GM23248 (cell line): Measurements from ENCODE around the gene NKAIN2. TPM values are rescaled to one million over a fixed set of nuclear protein-coding genes. Genes with fewer than 3 reads are reported as not detected.
"Not testable (repeated sequence)": the region's sequence is repeated elsewhere in the genome, so short reads cannot be mapped to it uniquely, and the experiment has no call there.

Experiments
- DNase-seq: peaks from one replicate; pipeline ENCODE4 v3.0.0-alpha.2; 2015
- H2AFZ ChIP-seq: fragments of 200-600 bp; sonication (generic); 2 replicates; pipeline ENCODE4 v1.6.1; 2016; ENCODE audit warnings: antibody characterized with exemption
- H3F3A ChIP-seq: fragments of 200-600 bp; sonication (generic); 2 replicates; pipeline ENCODE4 v1.6.1; 2016; ENCODE audit warnings: mild to moderate bottlenecking, antibody characterized with exemption, mixed run types; ENCODE audit not compliant: insufficient read depth
- H3K27ac ChIP-seq: fragments of 200-600 bp; sonication (generic); 2 replicates; pipeline ENCODE4 v1.5.1; 2016; ENCODE audit warnings: mild to moderate bottlenecking
- H3K27me3 ChIP-seq: fragments of 200-600 bp; sonication (generic); replicated peaks from 2 replicates; pipeline ENCODE4 v1.6.1; 2016; ENCODE audit warnings: mild to moderate bottlenecking; ENCODE audit not compliant: insufficient read depth
- H3K36me3 ChIP-seq: fragments of 200-600 bp; sonication (generic); 2 replicates; pipeline ENCODE4 v1.6.1; 2016; ENCODE audit warnings: low read depth, mild to moderate bottlenecking
- H3K4me1 ChIP-seq: fragments of 200-600 bp; sonication (generic); 2 replicates; pipeline ENCODE4 v1.6.1; 2016; ENCODE audit warnings: mild to moderate bottlenecking; ENCODE audit not compliant: insufficient read depth
- H3K4me2 ChIP-seq: fragments of 200-600 bp; sonication (generic); one replicate; pipeline ENCODE4 v1.6.1; 2016; ENCODE audit warnings: mild to moderate bottlenecking; ENCODE audit not compliant: unreplicated experiment
- H3K4me3 ChIP-seq: fragments of 200-600 bp; sonication (generic); 2 replicates; pipeline ENCODE4 v1.5.1; 2016; ENCODE audit warnings: mild to moderate bottlenecking
- H3K79me2 ChIP-seq: fragments of 200-600 bp; sonication (generic); 2 replicates; pipeline ENCODE4 v1.6.1; 2016; ENCODE audit warnings: mild to moderate bottlenecking; ENCODE audit not compliant: insufficient read depth
- H3K9ac ChIP-seq: fragments of 200-600 bp; sonication (generic); 2 replicates; pipeline ENCODE4 v1.6.1; 2016; ENCODE audit warnings: mild to moderate bottlenecking
- H3K9me2 ChIP-seq: fragments of 200-600 bp; sonication (generic); 2 replicates; pipeline ENCODE4 v1.6.1; 2016; ENCODE audit warnings: mixed run types, mild to moderate bottlenecking, moderate library complexity; ENCODE audit not compliant: insufficient read depth
- H3K9me3 ChIP-seq: fragments of 200-600 bp; sonication (generic); one replicate; pipeline ENCODE4 v1.6.1; 2017; ENCODE audit warnings: low read depth
- H4K20me1 ChIP-seq: fragments of 200-600 bp; sonication (generic); 2 replicates; pipeline ENCODE4 v1.6.0; 2016; ENCODE audit not compliant: insufficient read depth
- EZH2 ChIP-seq: fragments of 200-600 bp; sonication (generic); IDR thresholded peaks from 2 replicates; pipeline ENCODE4 v1.6.1; 2018; ENCODE audit warnings: antibody characterized with exemption, mild to moderate bottlenecking; ENCODE audit not compliant: insufficient read depth, poor library complexity, severe bottlenecking
- EZH2phosphoT487 ChIP-seq: fragments of 200-600 bp; sonication (generic); IDR thresholded peaks from 2 replicates; pipeline ENCODE4 v1.6.1; 2018; ENCODE audit warnings: antibody characterized with exemption, moderate library complexity, mild to moderate bottlenecking, low read depth; ENCODE audit not compliant: insufficient read depth
- WGBS, 2 experiments: methylation state at CpG; one replicate each; pipeline ENCODE4 v1.1.6; 2015 to 2017; ENCODE audit warnings: low lambda C conversion rate in 2 of 2, low coverage in 1 of 2; ENCODE audit errors: missing lambda C conversion rate in 2 of 2; 5-methylcytosine and 5-hydroxymethylcytosine counted together
- in situ Hi-C: fragments of 300-500 bp; cut with MboI; formaldehyde crosslinking; loops from 2 replicates; pipeline ENCODE4 v1.15.0; 2020
- polyA plus RNA-seq: library from polyadenylated mRNA; unstranded; fragments of >200 nt; fragmentation: Nextera tagmentation; extraction: Ambion mirVana; gene quantifications from 2 replicates; pipeline ENCODE4 v1.2.1, GENCODE V29; 2016
- total RNA-seq: library from RNA; depleted of rRNA; stranded (reverse); fragments of >200 nt; shearing (Covaris generic); gene quantifications from 2 replicates; pipeline ENCODE4 v1.2.3, GENCODE V29; 2014

The NKAIN2 gene
- total and polyA plus RNA-seq, 2 experiments from 2014 or later = not detected

GRCh38 chr6:124462750-124463149 lies 659.1 kb downstream of the NKAIN2 start:
- Histone ChIP-seq H3K9me2 (no peaks in the 10 kb centered on the region), H3K27me3 (no peaks in the 10 kb centered on the region), H3K36me3 (no peaks in the 10 kb centered on the region), H3K9ac (no peak overlapping the region), H3K4me3 (no peak overlapping the region), H3K4me2 (no peak overlapping the region), H3K9me3 (no peaks in the 10 kb centered on the region), H3K79me2 (no peaks in the 10 kb centered on the region), H2AFZ (no peak overlapping the region), H3K4me1 (no peaks in the 10 kb centered on the region), H3K27ac (no peak overlapping the region), H3F3A (no peaks in the 10 kb centered on the region), H4K20me1 (no peaks in the 10 kb centered on the region)
- in situ Hi-C loops = no loop called here
- DNase-seq = no peak
- WGBS, 2 experiments = 8 to 12% methylated on average over 3 of the region's 3 CpGs
- TF ChIP-seq EZH2phosphoT487 (no peak), EZH2 (no peak)

DNA sequence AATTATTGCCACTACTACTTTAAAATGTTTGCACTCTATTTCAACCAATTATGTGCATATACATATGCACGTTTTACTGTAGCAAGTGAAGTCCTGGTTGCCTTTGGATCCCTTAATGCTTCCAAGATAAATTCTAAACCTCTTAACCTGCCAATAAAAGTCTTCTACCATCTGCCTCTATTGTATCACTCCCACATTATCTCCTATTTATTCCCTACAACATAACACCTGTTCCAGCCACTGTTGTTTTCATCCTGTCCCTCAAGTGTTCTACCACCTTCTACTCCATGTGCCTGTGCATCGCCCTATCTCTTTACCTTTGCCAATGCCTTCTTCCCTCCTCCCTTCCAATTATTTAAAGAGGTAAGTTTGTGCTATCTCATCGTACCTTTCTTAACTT lies 659.6 kb downstream of the NKAIN2 start:
- Histone ChIP-seq H3K36me3 (no peaks in the 10 kb centered on the region), H3K4me1 (no peaks in the 10 kb centered on the region), H4K20me1 (no peaks in the 10 kb centered on the region), H2AFZ (no peak overlapping the region), H3K79me2 (no peaks in the 10 kb centered on the region), H3K9ac (no peak overlapping the region), H3K9me3 (no peaks in the 10 kb centered on the region), H3K4me2 (no peak overlapping the region), H3K9me2 (no peaks in the 10 kb centered on the region), H3F3A (no peaks in the 10 kb centered on the region), H3K27me3 (no peaks in the 10 kb centered on the region), H3K27ac (no peak overlapping the region), H3K4me3 (no peak overlapping the region)
- WGBS, 2 experiments = 16 to 22% methylated on average over 3 of the region's 3 CpGs
- DNase-seq = no peak
- TF ChIP-seq EZH2phosphoT487 (no peak), EZH2 (no peak)
- in situ Hi-C loops = no loop called here

GRCh38 chr6:124464600-124464999 lies 660.9 kb downstream of the NKAIN2 start:
- H3K36me3 ChIP-seq, H3F3A ChIP-seq: not testable (repeated sequence)
- WGBS, 2 experiments = 8 to 12% methylated on average over 2 of the region's 2 CpGs

GRCh38 chr6:124466949-124467348 lies 663.3 kb downstream of the NKAIN2 start:
- no peak for DNase-seq
- Histone ChIP-seq H3K27me3 (no peaks in the 10 kb centered on the region), H3K27ac (no peak overlapping the region), H3K9ac (no peak overlapping the region), H3K36me3 (no peaks in the 10 kb centered on the region), H3K4me2 (no peak overlapping the region), H3F3A (no peaks in the 10 kb centered on the region), H3K9me2 (no peaks in the 10 kb centered on the region), H3K4me3 (no peak overlapping the region), H4K20me1 (no peaks in the 10 kb centered on the region), H3K79me2 (no peaks in the 10 kb centered on the region), H3K4me1 (no peaks in the 10 kb centered on the region), H2AFZ (no peak overlapping the region), H3K9me3 (no peaks in the 10 kb centered on the region)
- in situ Hi-C loops = no loop called here
- WGBS, 2 experiments = 27 to 37% methylated on average over 2 of the region's 2 CpGs
- TF ChIP-seq EZH2 = no peak
- no peak for TF ChIP-seq EZH2phosphoT487

More at GRCh38 chr6:124464600-124464999, 660.9 kb downstream of the NKAIN2 start:
- H4K20me1 ChIP-seq, in situ Hi-C loops, H3K27ac ChIP-seq, H3K4me3 ChIP-seq, H3K4me1 ChIP-seq, H3K9me3 ChIP-seq, H3K9ac ChIP-seq, H2AFZ ChIP-seq, H3K9me2 ChIP-seq, DNase-seq, H3K4me2 ChIP-seq, H3K79me2 ChIP-seq, H3K27me3 ChIP-seq: not testable (repeated sequence)

DNA sequence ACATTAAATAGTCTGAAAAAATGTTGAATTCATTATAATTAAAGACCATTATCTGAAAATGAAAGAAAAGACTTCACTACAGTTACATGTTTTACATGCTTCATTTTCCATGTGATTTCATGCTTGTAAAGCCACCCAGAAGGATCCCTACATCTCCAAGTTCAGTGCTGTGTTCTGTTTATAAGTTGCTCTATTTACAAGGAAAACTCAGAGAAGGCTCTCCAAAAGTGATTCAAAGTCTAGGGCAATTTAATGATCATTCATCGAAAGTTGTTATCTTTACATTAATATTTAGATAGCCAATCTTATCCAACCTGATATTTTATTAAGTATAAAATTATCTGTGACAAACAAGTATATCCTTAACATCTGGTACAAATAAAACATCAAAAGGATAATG lies 663.7 kb downstream of the NKAIN2 start:
- no peaks in the 10 kb centered on the region for H3K79me2 ChIP-seq
- H3F3A ChIP-seq = no peaks in the 10 kb centered on the region
- no peaks in the 10 kb centered on the region for H4K20me1 ChIP-seq
- no peak overlapping the region for H3K27ac ChIP-seq
- no peaks in the 10 kb centered on the region for H3K4me1 ChIP-seq
- 21 to 27% methylated on average over 1 of the region's 1 CpG for whole genome bisulfite sequencing, 2 experiments
- in situ Hi-C loops = no loop called here
- no peak for DNase-seq
- no peaks in the 10 kb centered on the region for H3K36me3 ChIP-seq
- no peak overlapping the region for H2AFZ ChIP-seq
- H3K27me3 ChIP-seq = no peaks in the 10 kb centered on the region
- no peaks in the 10 kb centered on the region for H3K9me3 ChIP-seq
- no peak overlapping the region for H3K9ac ChIP-seq
- H3K4me3 ChIP-seq = no peak overlapping the region
- no peaks in the 10 kb centered on the region for H3K9me2 ChIP-seq
- no peak overlapping the region for H3K4me2 ChIP-seq
- no peak for TF ChIP-seq EZH2phosphoT487
- TF ChIP-seq EZH2 = no peak
